Stromal cell of bone marrow (primary cell): ENCODE data around the gene VIP.
"Not testable (repeated sequence)": the region's sequence is repeated elsewhere in the genome, so short reads cannot be mapped to it uniquely, and the experiment has no call there.

ENCODE experiments used
- DNase-seq: peaks from one replicate; pipeline ENCODE4 v3.0.0-alpha.2; 2012; ENCODE audit warnings: low read depth

The VIP gene

GRCh38 chr6:152750694-152751093 is at the start of gene VIP:
VIP (plus strand) TSS chr6:152750797; CDS start chr6:152752178, 1,381 bp downstream.
- peak; percentile 21 for DNase-seq

DNA sequence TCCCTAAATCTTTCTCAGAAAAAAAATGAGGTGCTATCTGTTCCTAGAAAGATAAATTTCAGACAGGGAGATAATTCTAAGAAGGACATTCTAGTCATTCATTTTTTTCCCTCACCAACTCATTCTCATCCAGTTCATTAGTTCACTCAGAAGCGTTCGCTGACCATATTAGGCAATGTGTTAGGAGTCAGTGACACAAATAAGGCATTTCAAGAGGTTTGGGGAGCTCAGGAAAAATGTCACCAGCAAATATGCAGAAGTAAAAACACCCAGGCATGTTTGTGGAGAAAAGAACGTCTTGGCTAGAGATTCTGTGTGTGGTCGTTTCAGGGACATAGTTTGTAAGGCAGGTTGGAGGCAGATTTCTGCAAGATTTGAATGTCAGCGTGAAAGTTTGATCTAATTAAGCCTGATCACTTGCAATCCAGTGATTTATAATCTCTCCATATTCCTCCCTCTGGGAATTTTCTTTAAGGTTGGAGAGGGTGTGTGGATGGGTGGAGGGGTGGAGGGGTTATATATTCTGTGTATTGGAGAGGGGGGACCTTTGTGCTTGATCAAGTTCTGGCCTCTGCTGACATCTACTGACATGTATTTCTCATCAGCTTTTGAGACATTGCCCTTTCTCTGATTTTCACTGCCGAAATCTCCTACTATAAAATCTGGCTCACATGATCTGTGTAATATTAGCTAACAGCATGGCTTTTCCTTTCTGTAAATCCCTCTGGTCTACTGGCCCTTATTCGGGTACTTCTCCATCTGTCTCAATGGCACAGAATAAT is 49.3 kb upstream of the VIP start:
- no peak for DNase-seq

DNA sequence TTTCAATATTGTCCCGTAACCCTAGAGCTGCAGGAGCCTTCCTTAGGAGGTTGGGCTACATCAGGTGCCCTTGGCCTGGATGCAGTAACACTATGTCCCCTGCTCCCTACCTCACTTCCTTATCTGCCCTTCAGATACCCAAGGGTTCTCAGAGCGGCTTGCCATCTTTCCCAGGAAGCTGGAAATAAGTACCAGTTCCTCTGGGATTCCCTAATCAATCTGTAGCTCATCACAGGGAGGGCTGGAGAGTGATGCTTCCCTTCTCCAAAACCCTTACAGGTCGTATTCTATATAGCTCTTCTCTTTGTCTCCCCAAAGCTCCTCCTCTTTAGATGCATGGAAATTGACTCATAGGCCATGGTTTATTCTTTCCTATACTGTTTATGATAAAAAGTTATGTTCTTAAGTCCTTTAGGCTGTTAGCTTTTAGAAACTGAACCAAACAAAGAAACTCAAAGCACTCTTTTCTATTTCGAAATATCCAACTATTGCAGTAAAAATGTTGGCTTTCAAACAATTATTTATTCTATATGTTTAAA is 48.7 kb upstream of the VIP start:
- DNase-seq: no peak

DNA sequence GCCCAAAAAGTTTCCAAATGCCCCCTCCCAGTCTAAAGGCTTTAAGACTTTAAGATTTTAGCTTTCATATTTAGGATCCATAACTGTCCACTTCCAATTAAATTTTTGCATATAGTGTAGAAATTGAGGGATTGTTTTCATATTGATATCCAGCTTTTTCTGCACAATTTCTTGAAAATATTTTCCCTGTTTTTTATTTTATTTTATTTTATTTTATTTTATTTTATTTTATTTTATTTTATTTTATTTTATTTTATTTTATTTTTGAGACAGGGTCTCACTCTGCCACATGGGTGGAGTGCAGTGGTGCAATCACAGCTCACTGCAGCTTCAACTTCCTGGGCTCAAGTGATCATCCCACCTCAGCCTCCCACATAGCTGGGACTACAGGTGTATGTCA is 46.8 kb upstream of the VIP start:
- DNase-seq: not testable (repeated sequence)

DNA sequence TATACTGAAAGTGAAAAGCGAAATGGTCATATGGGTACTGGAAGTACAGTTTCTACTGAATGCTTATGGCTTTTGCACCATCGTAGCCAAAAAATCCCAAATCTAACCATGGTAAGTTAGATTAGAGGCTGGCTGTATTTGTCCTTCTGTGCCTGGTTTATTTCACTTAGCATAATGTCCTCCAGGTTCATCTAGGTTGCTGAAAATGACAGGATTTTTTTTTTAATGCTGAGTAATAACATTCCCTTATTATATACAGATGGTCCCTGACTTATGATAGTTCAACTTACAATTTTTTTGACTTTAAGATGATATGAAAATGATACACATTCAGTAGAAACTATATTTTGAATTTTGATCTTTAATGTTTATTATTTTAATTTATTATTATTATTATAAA is 45.3 kb upstream of the VIP start:
- DNase-seq: no peak

GRCh38 chr6:152716322-152716721 is 34.3 kb upstream of the VIP start:
- no peak for DNase-seq

DNA sequence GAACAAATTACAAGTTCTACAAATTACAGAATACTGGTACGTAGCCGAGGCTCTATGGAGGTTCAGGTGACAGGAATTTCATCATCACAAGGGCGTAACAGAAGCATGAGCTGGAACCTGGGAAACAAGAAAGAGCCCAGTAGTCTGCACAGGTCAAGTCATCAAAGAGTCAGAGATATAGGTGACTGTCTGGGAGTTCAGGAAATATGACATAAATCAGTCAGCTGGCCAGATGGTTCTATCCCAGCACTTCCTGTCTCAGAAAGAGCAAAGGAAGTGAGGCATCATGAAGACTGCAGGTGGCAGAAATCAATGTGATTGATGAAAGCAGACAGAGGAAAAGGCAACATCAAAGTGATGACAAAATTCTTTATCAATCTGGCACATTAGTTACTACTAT is 29.6 kb upstream of the VIP start:
- no peak for DNase-seq

DNA sequence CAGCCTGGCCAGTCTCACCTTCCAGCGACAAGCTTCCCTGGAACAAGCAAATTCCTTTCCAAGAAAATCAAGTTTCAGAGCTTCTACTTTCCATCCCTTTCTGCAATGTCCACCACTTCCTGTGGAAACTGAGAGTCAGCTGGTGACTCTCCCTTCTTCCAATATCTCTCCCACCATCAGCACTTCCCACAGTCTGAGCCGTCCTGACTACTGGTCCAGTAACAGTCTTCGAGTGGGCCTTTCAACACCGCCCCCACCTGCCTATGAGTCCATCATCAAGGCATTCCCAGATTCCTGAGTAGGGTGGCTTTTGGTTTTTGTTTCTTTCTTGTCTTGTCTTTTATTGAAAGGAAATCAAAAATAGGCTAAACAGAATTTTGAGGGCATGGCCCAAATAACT is 28.6 kb upstream of the VIP start:
- no peak for DNase-seq

- DNase-seq: peak; percentile 69
Observed at GRCh38 chr6:152723398-152723797, 27.2 kb upstream of the VIP start.

DNA sequence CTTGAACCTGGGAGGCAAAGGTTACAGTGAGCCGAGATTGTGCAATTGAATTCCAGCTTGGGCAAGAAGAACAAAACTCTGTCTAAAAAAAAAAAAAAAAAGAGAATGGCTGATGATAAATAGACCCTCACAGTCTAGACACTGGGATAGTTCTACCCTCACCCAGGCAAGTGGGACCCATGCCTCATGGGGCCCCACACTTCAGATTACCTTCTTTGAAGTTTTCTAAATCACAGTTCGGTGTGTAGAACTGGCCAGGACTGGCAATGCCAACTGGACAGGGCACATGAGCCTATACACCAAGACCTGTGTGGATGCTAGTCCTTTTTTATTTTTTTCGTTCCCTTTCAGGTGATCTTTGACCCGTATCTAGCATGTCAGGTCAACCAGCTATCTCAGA is 24.3 kb upstream of the VIP start:
- no peak for DNase-seq

DNA sequence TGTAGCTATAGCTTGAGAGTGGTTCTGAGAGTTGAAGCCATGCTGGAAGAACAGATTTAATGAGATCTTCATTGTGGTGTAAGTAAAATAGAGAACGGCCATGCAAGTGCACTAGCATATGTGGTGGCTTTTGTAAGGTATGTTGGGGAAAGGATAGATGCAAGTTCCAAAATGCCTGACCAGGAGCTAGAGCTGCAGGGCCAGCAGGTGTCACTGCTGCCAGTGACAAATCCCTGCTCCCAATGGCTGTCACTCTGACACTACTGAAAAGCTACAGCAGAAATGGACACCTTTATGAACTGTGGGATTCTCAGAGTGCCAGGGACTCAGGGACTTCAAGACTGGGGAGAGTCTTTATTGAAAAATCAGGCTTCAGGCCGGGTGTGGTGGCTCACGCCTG is 23.1 kb upstream of the VIP start:
- no peak for DNase-seq

DNA sequence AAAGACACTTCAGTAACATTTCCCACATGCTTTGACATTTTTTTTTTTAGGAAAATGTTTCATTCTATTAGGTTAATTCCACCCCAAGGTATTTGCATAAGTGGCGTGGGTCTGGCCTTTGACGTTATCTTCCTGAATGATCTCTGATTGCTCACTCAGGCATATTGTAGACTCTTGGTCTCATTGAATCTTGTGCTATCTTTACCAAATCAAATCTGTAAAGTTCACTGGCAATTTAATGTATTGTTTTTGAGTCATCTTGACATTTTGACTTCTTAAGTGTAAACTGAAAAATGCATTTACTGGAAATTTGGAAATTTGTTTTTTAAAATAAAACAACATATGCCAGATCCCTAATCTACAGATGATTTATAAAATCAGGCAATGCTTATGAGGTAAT is 16.0 kb upstream of the VIP start:
- DNase-seq: no peak

- no peak for DNase-seq
Observed at GRCh38 chr6:152736687-152737273, 13.8 kb upstream of the VIP start.

- no peak for DNase-seq
Observed at GRCh38 chr6:152745509-152746171, 5.0 kb upstream of the VIP start.

- DNase-seq: no peak
Observed at GRCh38 chr6:152746172-152746553, 4.4 kb upstream of the VIP start.

DNA sequence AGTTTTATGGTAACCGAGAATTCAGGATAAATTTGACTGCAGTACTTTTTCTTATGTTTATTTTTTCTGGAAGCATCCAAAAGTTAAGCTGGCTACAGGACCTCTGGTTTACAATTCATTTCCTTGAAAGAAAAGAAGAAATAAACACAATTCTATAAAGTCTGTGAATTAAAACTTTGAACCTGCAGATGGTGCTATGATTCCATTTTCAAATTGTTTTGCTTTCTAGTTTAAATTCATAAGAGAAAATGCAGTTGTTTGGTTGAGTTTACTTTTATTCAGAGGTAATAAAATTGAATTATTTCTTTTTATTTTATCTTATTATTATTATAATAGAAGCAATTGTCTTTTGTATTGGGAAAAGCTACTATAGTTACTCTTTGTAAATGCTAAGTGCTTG is 1.8 kb upstream of the VIP start:
- DNase-seq: peak; percentile 12

DNA sequence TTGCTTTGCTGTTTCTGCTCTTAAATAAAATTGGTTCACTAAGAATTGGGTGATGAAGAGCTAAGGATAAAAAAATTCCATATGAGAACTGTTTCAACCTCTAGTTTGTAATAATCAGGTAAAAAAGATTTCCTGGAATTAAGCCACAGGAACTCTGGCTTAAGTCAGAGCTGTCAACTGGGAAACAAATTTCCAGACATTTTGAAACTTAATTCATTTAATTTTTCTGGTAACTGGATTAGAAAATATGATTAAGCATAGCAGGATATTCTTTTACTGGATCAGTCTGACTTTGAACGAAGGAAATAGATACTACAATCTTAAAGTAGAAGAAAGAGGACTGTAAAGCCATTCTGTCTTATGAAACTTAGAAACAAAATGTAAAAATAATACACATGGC is 1.3 kb upstream of the VIP start:
- DNase-seq: no peak

- no peak for DNase-seq
Observed at GRCh38 chr6:152765331-152765730, 14.7 kb downstream of the VIP start.

DNA sequence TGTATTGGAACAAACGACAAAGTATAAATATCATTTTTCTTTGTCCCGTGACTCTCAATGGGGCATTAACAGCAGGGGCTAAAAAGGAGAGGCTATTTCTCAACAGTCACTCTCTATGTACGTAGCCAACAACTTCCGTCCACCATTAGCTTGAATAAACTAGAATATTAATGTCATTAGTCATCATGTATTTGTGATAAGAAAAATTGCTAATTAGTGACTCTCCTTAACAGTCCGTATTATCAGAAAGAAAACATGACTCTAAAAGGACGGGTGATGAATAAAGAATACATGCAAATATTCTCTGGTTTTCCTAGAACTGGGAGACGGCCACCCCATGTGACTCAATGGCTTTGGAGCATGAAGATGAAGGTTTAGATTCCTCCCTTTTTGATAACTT is 18.6 kb downstream of the VIP start:
- no peak for DNase-seq

GRCh38 chr6:152769993-152770392 is 19.4 kb downstream of the VIP start:
- DNase-seq: no peak

GRCh38 chr6:152771061-152771687 is 20.6 kb downstream of the VIP start:
- no peak for DNase-seq

- DNase-seq: no peak
Observed at GRCh38 chr6:152775428-152775827, 24.8 kb downstream of the VIP start.

GRCh38 chr6:152776833-152777232 is 26.2 kb downstream of the VIP start:
- DNase-seq: no peak
